AG04449 (cell line): ENCODE measurements around the gene PPP2R2C.

Source experiments
- CTCF ChIA-PET: fragments of 350-600 bp; formaldehyde crosslinking; extraction: SDS; loops from one replicate; lab custom pipeline; 2021; ENCODE audit warnings: antibody characterized with exemption; lab: Yijun Ruan, JAX
- POLR2A ChIA-PET: fragments of 400-600, 350-600 bp; formaldehyde crosslinking; extraction: SDS; loops from one replicate; lab custom pipeline; 2020; ENCODE audit warnings: antibody characterized with exemption, inconsistent platforms; lab: Yijun Ruan, JAX
- DNase-seq: peaks from one replicate; pipeline ENCODE4 v3.0.0-alpha.2; 2010; ENCODE audit warnings: low read depth, low spot score
- H3K4me3 ChIP-seq: 2 replicates; pipeline ENCODE4 v1.5.1; 2011; ENCODE audit warnings: low read depth, mild to moderate bottlenecking, control low read depth, low read length
- CTCF ChIP-seq: IDR thresholded peaks from one replicate; pipeline ENCODE4 v1.5.1; 2011; ENCODE audit warnings: mild to moderate bottlenecking, moderate library complexity, low read length, control low read depth, inconsistent platforms; ENCODE audit not compliant: insufficient read depth; ENCODE audit errors: missing control alignments

Gene PPP2R2C

GRCh38 chr4:6439120-6439762 is 33.2 kb downstream of the PPP2R2C start:
- ChIA-PET POLR2A (no interaction called here), CTCF (no interaction called here)
- no peak for TF ChIP-seq CTCF
- no peak for DNase-seq
- no peak overlapping the region for H3K4me3 ChIP-seq

- CTCF ChIA-PET, result no interaction called here
- no peak overlapping the region for H3K4me3 ChIP-seq
- no peak for TF ChIP-seq CTCF
- POLR2A ChIA-PET, result no interaction called here
- DNase-seq, result no peak
Measured at GRCh38 chr4:6437826-6438238, 34.6 kb downstream of the PPP2R2C start.

GRCh38 chr4:6435010-6435409 is 37.4 kb downstream of the PPP2R2C start:
- ChIA-PET POLR2A (no interaction called here), CTCF (no interaction called here)
- DNase-seq, result no peak
- H3K4me3 ChIP-seq, result no peak overlapping the region
- TF ChIP-seq CTCF, result no peak

- POLR2A ChIA-PET, result no interaction called here
- TF ChIP-seq CTCF, result no peak
- CTCF ChIA-PET, result no interaction called here
- no peak for DNase-seq
- no peak overlapping the region for H3K4me3 ChIP-seq
Measured at GRCh38 chr4:6430927-6431326, 41.5 kb downstream of the PPP2R2C start.

GRCh38 chr4:6427439-6428090 is 44.8 kb downstream of the PPP2R2C start:
- TF ChIP-seq CTCF, result no peak
- DNase-seq, result no peak
- POLR2A ChIA-PET, result no interaction called here
- H3K4me3 ChIP-seq, result no peak overlapping the region
- CTCF ChIA-PET, result no interaction called here

GRCh38 chr4:6426571-6427438 is 45.6 kb downstream of the PPP2R2C start:
- no peak for TF ChIP-seq CTCF
- H3K4me3 ChIP-seq, result no peak overlapping the region
- ChIA-PET CTCF (no interaction called here), POLR2A (no interaction called here)
- no peak for DNase-seq
